Activated CD8-positive, alpha-beta memory T cell treated with anti-CD3 and anti-CD28 coated beads, Interleukin-2, amount 10 ng/mL, durations not matched to agents 7 days and 5 days (primary cell): ENCODE data around the gene C4A. TPM values are rescaled to one million over a fixed set of nuclear protein-coding genes. Genes with fewer than 3 reads are reported as not detected.
"Not testable (repeated sequence)": the region's sequence is repeated elsewhere in the genome, so short reads cannot be mapped to it uniquely, and the experiment has no call there.

Experiments
- ATAC-seq: fragments of 150-1000 bp; cut with Tn5 transposase; one replicate; pipeline ENCODE4 v1.10.0; 2021; ENCODE audit warnings: moderate library complexity
- CTCF ChIA-PET: fragments of 350-600 bp; sonication (Branson Sonifier 250); formaldehyde crosslinking; loops from one replicate; lab custom pipeline; 2021; ENCODE audit warnings: antibody characterized with exemption; lab: Charles Lee
- DNase-seq: peaks from one replicate; pipeline ENCODE4 v3.0.0-alpha.2; 2020
- H3K27ac Mint-ChIP-seq: one replicate; pipeline ENCODE4 v1.8.0; 2021; ENCODE audit warnings: mild to moderate bottlenecking, mixed read lengths
- H3K27me3 Mint-ChIP-seq: one replicate; pipeline ENCODE4 v1.8.0; 2021; ENCODE audit warnings: mixed read lengths
- H3K36me3 Mint-ChIP-seq: one replicate; pipeline ENCODE4 v1.8.0; 2021; ENCODE audit warnings: mild to moderate bottlenecking, mixed read lengths
- H3K4me1 Mint-ChIP-seq: one replicate; pipeline ENCODE4 v1.8.0; 2021; ENCODE audit warnings: mixed read lengths
- H3K4me3 Mint-ChIP-seq: one replicate; pipeline ENCODE4 v1.8.0; 2021; ENCODE audit warnings: mild to moderate bottlenecking, moderate library complexity, mixed read lengths
- H3K9me3 Mint-ChIP-seq: one replicate; pipeline ENCODE4 v1.8.0; 2022; ENCODE audit warnings: low read depth, mixed read lengths
- total RNA-seq, 2 experiments: library from RNA; stranded (reverse); gene quantifications; one replicate each; pipeline ENCODE4 v1.2.3, GENCODE V29; 2021

C4A gene
- total RNA-seq, 2 experiments from 2014 or later, result 2.3 to 3.4 TPM

DNA sequence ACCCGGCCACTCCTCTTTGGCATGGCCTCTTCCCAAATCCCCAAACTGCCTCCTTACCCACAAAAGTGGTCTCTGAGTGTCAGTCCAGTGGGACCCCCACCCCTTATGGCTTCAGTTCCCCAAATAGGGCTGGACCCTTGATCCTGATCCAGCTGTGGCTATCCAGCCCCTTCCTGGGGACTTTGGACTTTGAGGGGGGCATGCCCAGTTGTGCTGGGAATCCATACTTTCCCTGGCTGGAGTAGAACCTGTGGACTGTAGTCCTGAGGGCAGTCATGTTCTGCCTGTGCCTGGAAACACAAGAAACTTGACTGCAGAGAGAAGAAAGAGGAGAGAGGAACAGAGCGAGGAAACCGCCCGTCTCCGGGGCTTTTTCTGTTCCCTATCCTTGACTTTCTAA lies 55.3 kb downstream of the C4A start:
- H3K9me3 Mint-ChIP-seq, H3K27me3 Mint-ChIP-seq, H3K27ac Mint-ChIP-seq, ATAC-seq, H3K36me3 Mint-ChIP-seq, CTCF ChIA-PET, DNase-seq, H3K4me1 Mint-ChIP-seq, H3K4me3 Mint-ChIP-seq: not testable (repeated sequence)

DNA sequence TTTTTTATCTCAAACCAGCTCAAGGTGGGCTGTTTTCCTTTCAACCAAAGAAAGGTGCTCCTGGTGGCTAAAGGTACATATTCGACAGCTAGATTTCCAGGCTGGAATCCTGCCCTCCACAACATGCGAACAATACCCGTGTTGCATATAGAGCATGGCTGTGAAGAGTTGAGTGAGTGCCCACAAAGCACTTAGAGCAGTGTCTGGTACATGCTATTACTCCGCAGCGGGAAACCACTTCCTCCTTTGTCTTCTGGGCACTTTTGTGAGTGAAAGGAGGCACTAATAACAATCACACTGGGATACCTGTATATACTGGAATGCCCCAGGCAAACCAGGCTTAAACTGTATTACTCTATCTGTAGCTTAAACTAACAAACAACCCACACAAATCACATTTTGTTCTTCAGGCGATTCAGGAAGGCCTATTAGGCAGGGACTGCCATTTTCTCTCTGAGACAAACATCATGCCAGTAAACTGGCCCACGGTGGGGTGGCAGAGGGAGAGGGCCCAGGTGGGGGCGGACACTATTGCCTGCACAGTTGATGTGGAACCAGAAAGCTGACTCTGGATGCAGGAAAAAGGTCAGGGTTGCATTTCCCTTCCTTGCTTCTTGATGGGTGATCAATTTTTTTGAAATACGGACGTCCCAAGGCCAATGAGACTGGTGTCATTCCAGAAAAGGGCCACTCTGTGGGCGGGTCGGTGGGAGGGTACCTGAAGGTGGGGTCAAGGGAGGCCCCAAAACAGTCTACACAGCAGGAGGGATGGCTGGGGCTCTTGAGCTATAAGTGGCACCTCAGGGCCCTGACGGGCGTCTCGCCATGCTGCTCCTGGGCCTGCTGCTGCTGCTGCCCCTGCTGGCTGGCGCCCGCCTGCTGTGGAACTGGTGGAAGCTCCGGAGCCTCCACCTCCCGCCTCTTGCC lies 56.0 kb downstream of the C4A start, which contains the start of gene CYP21A2:
TSS of gene CYP21A2 (plus strand) at position 818 of the 927 bp plus-strand sequence. CDS start at position 826, 8 bp downstream.
- DNase-seq, H3K36me3 Mint-ChIP-seq, H3K27me3 Mint-ChIP-seq, H3K4me1 Mint-ChIP-seq, CTCF ChIA-PET, H3K4me3 Mint-ChIP-seq, H3K9me3 Mint-ChIP-seq, H3K27ac Mint-ChIP-seq: not testable (repeated sequence)
- ATAC-seq, result peak; percentile 77

DNA sequence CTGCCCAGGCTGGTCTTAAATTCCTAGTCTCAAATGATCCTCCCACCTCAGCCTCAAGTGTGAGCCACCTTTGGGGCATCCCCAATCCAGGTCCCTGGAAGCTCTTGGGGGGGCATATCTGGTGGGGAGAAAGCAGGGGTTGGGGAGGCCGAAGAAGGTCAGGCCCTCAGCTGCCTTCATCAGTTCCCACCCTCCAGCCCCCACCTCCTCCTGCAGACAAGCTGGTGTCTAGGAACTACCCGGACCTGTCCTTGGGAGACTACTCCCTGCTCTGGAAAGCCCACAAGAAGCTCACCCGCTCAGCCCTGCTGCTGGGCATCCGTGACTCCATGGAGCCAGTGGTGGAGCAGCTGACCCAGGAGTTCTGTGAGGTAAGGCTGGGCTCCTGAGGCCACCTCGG lies 57.0 kb downstream of the C4A start:
- H3K4me1 Mint-ChIP-seq, H3K27ac Mint-ChIP-seq, H3K27me3 Mint-ChIP-seq, CTCF ChIA-PET, DNase-seq, ATAC-seq, H3K9me3 Mint-ChIP-seq, H3K36me3 Mint-ChIP-seq, H3K4me3 Mint-ChIP-seq: not testable (repeated sequence)

DNA sequence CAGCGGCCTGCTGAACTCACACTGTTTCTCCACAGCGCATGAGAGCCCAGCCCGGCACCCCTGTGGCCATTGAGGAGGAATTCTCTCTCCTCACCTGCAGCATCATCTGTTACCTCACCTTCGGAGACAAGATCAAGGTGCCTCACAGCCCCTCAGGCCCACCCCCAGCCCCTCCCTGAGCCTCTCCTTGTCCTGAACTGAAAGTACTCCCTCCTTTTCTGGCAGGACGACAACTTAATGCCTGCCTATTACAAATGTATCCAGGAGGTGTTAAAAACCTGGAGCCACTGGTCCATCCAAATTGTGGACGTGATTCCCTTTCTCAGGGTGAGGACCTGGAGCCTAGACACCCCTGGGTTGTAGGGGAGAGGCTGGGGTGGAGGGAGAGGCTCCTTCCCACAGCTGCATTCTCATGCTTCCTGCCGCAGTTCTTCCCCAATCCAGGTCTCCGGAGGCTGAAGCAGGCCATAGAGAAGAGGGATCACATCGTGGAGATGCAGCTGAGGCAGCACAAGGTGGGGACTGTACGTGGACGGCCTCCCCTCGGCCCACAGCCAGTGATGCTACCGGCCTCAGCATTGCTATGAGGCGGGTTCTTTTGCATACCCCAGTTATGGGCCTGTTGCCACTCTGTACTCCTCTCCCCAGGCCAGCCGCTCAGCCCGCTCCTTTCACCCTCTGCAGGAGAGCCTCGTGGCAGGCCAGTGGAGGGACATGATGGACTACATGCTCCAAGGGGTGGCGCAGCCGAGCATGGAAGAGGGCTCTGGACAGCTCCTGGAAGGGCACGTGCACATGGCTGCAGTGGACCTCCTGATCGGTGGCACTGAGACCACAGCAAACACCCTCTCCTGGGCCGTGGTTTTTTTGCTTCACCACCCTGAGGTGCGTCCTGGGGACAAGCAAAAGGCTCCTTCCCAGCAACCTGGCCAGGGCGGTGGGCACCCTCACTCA lies 57.7 kb downstream of the C4A start:
- CTCF ChIA-PET, H3K4me1 Mint-ChIP-seq, H3K27ac Mint-ChIP-seq, H3K36me3 Mint-ChIP-seq, H3K9me3 Mint-ChIP-seq, DNase-seq, ATAC-seq, H3K4me3 Mint-ChIP-seq, H3K27me3 Mint-ChIP-seq: not testable (repeated sequence)

- H3K27me3 Mint-ChIP-seq, H3K4me3 Mint-ChIP-seq, H3K27ac Mint-ChIP-seq, H3K4me1 Mint-ChIP-seq, H3K9me3 Mint-ChIP-seq, DNase-seq, H3K36me3 Mint-ChIP-seq, ATAC-seq, CTCF ChIA-PET: not testable (repeated sequence)
Measured at GRCh38 chr6:32040299-32041049, 58.6 kb downstream of the C4A start.

DNA sequence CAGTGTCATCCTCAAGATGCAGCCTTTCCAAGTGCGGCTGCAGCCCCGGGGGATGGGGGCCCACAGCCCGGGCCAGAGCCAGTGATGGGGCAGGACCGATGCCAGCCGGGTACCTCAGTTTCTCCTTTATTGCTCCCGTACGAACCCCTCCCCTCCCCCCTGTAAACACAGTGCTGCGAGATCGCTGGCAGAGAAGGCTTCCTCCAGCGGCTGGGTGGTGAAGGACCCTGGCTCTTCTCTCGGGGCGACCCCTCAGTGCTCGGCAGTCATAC lies 59.1 kb downstream of the C4A start:
- H3K27ac Mint-ChIP-seq, H3K9me3 Mint-ChIP-seq, H3K4me1 Mint-ChIP-seq, H3K36me3 Mint-ChIP-seq, H3K4me3 Mint-ChIP-seq, DNase-seq, H3K27me3 Mint-ChIP-seq, CTCF ChIA-PET, ATAC-seq: not testable (repeated sequence)

DNA sequence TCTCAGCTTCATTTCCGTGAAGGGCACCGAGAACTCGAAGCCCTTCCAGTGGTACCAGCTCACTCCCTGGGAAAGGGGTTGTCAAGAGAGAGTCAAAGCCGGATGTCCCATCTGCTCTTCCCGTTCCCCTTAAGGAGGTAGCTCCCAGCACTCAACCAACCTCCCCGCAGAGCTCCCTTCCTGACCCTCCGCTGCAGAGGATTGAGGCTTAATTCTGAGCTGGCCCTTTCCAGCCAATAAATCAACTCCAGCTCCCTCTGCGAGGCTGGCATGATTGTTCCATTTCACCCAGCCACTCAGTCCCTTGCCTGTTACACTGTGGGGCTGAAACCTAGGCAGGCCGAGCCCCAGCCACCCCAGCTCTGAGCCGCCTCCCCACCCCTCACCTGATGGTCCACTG lies 59.5 kb downstream of the C4A start:
- H3K36me3 Mint-ChIP-seq, H3K4me1 Mint-ChIP-seq, ATAC-seq, H3K4me3 Mint-ChIP-seq, CTCF ChIA-PET, H3K27me3 Mint-ChIP-seq, H3K27ac Mint-ChIP-seq, DNase-seq, H3K9me3 Mint-ChIP-seq: not testable (repeated sequence)

DNA sequence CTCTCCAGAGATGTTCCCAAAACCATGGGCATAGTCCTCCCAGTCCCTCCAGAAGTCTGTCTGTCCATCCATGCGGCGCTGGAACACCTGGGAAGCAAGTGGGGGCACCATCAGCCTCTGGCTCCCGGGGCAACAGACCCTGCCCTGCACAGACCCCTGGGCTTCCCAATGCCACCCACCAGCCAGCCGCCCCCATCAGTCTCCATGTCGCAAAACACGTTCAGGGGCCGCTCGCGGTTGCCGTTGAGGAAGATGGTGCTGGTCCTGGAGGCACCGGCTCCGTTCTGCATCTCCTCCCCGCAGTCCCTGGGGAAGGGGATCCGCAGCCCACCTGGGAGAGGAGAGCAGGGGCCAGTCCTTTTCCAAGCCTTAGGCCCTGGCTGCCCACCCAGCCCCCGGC lies 60.4 kb downstream of the C4A start:
- H3K4me1 Mint-ChIP-seq, DNase-seq, CTCF ChIA-PET, ATAC-seq, H3K36me3 Mint-ChIP-seq, H3K9me3 Mint-ChIP-seq, H3K27me3 Mint-ChIP-seq, H3K27ac Mint-ChIP-seq, H3K4me3 Mint-ChIP-seq: not testable (repeated sequence)

GRCh38 chr6:32043589-32044380 lies 61.9 kb downstream of the C4A start:
- H3K9me3 Mint-ChIP-seq, H3K4me1 Mint-ChIP-seq, H3K36me3 Mint-ChIP-seq, ATAC-seq, H3K4me3 Mint-ChIP-seq, H3K27ac Mint-ChIP-seq, CTCF ChIA-PET, DNase-seq, H3K27me3 Mint-ChIP-seq: not testable (repeated sequence)

GRCh38 chr6:32044916-32045315 lies 63.1 kb downstream of the C4A start:
- H3K4me1 Mint-ChIP-seq, H3K9me3 Mint-ChIP-seq, H3K27me3 Mint-ChIP-seq, ATAC-seq, H3K4me3 Mint-ChIP-seq, DNase-seq, CTCF ChIA-PET, H3K36me3 Mint-ChIP-seq, H3K27ac Mint-ChIP-seq: not testable (repeated sequence)

GRCh38 chr6:32045811-32046449 lies 64.1 kb downstream of the C4A start:
- Mint-ChIP-seq H3K4me1 (no peaks in the 10 kb centered on the region), H3K36me3 (no peaks in the 10 kb centered on the region), H3K9me3 (no peaks in the 10 kb centered on the region), H3K4me3 (no peak overlapping the region), H3K27me3 (peaks cover 2% of the 10 kb centered on the region), H3K27ac (no peak overlapping the region)
- DNase-seq (no peak), ATAC-seq (no peak)
- CTCF ChIA-PET, result interaction anchor here (0.8 to 1.9 kb wide), 2 partner anchors 47 to 96 kb away, joined by 3 to 4 read pairs; no protein-coding TSS in a partner anchor

- H3K4me1 Mint-ChIP-seq, result no peaks in the 10 kb centered on the region
- CTCF ChIA-PET, result interaction anchor here (0.8 to 1.9 kb wide), 3 partner anchors 32 to 95 kb away, joined by 3 to 4 read pairs (median 4); no protein-coding TSS in a partner anchor
- H3K27me3 Mint-ChIP-seq, result peaks cover 3% of the 10 kb centered on the region
- H3K27ac Mint-ChIP-seq, result no peak overlapping the region
- H3K9me3 Mint-ChIP-seq, result no peaks in the 10 kb centered on the region
- DNase-seq, result no peak
- no peak overlapping the region for H3K4me3 Mint-ChIP-seq
- H3K36me3 Mint-ChIP-seq, result no peaks in the 10 kb centered on the region
- no peak for ATAC-seq
Measured at GRCh38 chr6:32046450-32047083, 64.7 kb downstream of the C4A start.
